Measurements from ENCODE around the gene KRTAP2-2.
A peak's percentile ranks its signal among the peaks of the same experiment; 100 is the strongest.
"Not testable (repeated sequence)": the region's sequence is repeated elsewhere in the genome, so short reads cannot be mapped to it uniquely, and the experiment has no call there.

The KRTAP2-2 gene, protein sequence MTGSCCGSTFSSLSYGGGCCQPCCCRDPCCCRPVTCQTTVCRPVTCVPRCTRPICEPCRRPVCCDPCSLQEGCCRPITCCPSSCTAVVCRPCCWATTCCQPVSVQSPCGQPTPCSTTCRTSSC

DNA sequence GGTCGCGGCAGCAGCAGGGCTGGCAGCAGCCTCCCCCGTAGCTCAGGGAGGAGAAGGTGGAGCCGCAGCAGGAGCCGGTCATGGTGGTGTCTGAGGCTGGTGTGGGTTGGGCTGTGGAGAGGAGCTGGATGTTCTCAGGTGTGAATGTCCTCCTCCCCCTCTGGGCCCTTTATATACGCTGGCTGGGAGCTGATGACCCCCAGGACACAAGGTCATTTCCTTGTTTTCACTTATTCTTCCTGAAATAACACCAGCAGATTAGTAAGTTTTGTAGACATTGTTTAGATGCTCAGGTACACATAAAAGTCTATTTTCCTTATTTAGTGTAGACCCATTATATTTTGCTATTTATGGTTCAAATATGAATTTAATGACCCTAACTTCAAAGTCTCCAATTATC, at the start of gene KRTAP2-2:
Gene KRTAP2-2 (minus strand): TSS at position 101 of the 400 bp plus-strand sequence. CDS start 19 bp downstream, at position 82.
- in situ Hi-C loops (cut with HindIII; ENCODE audit: low pct_unique_long_range_greater_than_20kb, low sequenced_read_pairs); DNase-seq (ENCODE audit: low read depth in 1 of 2, low spot score in 1 of 2): not testable (repeated sequence)

DNA sequence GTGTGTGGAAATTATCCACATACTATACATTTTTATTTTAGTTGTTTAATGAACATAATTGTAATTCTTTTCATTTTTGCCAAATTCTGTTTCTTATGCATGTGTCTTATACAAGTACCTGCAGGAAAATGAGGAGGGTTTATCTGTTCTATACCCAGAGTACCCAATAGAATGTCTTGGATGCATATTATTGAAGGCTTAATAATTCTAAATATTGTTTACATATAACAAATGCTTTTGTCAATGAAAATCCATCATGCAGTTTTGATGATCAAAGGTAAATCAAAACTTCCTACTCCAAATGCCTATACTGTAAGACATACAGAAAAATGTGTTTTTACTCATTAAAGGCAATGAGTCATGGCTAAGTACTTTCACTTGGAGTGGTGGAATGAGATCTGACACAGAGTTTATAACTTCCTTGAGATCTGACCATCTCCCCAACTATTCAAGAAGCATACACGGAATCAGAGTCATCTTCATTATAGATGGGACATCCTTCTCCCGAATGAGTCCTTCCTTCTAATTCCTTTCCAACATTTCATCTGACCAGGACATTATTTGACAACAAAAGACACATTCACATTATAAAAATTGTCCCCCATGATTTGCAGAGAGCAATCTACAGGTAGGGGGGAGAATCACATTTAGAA, 49.5 kb upstream of the KRTAP2-2 start:
- DNase-seq (ENCODE audit: low read depth in 1 of 2, low spot score in 1 of 2); in situ Hi-C loops (cut with HindIII; ENCODE audit: low pct_unique_long_range_greater_than_20kb, low sequenced_read_pairs): not testable (repeated sequence)

DNA sequence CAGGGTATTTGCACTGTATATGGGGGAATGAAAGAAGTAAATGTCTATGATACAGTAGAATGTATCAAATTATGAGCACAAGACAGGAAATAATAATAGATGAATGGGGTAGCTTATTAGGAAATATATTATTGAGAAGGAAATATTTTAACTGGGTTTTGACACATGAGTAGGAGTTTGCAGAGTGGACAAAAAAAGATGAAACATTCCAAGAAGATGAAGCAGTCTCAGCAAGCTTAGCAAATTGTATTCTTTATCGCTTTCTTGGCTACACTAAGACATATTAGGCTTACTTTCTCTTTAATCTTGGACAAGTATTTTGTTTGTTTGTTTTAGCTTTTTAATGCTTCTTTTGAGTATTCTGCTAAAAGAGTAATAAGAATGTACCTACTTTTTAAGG, 48.9 kb upstream of the KRTAP2-2 start:
- in situ Hi-C loops (cut with HindIII; ENCODE audit: low pct_unique_long_range_greater_than_20kb, low sequenced_read_pairs) = no loop called here
- no peak for DNase-seq (ENCODE audit: low read depth in 1 of 2, low spot score in 1 of 2)
- no peak for TF ChIP-seq JUND (IDR thresholded peaks at IDR 0.05; ENCODE audit: low read depth)

DNA sequence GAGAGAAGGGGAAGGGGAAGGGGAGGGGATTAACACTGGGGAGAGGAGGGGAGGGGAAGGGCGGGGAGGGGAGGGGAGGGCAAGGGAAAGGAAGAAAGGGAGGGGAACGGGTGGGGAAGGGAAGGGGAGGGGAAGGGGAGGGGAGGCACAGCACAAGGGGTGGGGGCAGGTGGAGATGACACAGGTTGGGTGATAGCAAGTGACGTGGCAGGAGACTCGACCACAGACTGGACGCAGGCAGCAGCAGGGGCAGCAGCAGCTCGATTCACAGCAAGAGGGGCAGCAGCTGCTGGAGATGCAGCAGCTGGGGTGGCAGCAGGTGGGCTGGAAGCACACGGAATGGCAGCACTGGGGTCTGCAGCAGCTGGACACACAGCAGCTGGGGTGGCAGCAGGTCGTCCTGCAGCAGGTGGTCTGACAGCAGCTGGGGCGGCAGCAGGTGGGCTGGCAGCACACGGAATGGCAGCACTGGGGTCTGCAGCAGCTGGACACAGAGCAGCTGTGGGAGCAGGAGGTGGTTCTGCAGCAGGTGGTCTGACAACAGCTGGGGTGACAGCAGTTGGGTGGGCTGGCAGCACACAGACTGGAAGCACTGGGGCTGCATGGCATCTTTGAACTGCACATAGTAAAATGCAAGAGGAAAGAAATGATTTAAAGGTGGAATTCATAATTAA, 46.7 kb upstream of the KRTAP2-2 start, which contains the start of gene KRTAP4-16:
Gene KRTAP4-16 (minus strand): TSS at position 624 of the 674 bp plus-strand sequence. CDS start 0 bp downstream, at position 624.
- no peak for TF ChIP-seq JUND (IDR thresholded peaks at IDR 0.05; ENCODE audit: low read depth)
- DNase-seq (ENCODE audit: low read depth in 1 of 2, low spot score in 1 of 2) = no peak
- in situ Hi-C loops (cut with HindIII; ENCODE audit: low pct_unique_long_range_greater_than_20kb, low sequenced_read_pairs) = no loop called here

DNA sequence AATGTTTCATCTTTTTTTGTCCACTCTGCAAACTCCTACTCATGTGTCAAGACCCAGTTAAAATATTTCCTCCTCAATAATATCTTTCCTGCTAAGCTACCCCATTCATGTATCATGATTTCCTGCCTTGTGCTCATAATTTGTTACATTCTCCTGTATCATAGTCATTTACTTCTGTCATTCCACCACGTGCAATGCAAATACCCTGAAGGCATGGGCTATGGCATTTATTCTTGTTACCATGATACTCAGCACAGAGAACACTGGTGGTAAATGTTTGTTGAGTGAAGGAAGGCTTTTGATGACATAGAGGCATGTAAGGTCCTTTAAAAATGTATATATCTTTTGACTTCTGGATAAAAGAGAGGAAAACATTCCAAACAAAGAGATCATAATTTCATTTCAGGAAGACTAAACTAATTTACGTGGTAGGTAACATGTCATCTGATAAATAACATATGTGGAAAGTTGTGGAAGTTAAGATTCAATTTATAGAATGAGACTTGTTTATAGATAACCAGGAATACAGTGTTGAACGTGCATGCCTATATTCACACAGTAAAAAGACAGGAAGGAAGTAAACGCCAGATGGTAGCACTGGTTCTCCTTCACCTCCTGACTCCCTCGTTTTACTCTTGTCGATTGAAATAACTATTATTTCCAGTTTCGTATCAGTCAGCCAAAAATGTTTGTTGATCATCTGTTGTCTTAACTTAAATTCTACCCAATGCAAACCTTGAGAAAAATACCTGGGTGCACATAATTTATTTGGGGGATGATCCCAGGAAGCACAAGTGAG, 44.9 kb upstream of the KRTAP2-2 start:
- TF ChIP-seq JUND (IDR thresholded peaks at IDR 0.05; ENCODE audit: low read depth) = peak; percentile 43; the same call in 1 of the 2 replicates
- peak in 1 of 2 experiments; percentile 92 for DNase-seq (ENCODE audit: low read depth in 1 of 2, low spot score in 1 of 2)

DNA sequence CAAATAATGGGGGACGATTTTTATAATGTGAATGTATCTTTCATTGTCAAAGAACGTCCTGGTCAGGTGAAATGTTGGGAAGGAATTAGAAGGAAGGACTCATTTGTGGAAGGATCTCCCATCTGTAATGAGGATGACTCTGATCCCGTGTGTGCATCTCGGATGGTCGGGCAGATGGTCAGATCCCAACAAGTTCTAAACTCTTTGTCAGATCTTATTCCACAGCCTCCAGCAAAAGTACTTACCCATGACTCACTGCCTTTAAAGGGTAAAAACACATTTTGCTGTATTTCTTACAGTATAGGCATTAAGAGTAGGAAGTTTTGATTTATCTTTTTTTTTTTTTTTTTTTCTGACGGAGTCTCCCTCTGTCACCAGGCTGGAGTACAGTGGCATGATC, 43.5 kb upstream of the KRTAP2-2 start:
- in situ Hi-C loops (cut with HindIII; ENCODE audit: low pct_unique_long_range_greater_than_20kb, low sequenced_read_pairs) = no loop called here
- TF ChIP-seq JUND (IDR thresholded peaks at IDR 0.05; ENCODE audit: low read depth) = no peak
- no peak for DNase-seq (ENCODE audit: low read depth in 1 of 2, low spot score in 1 of 2)

More for the DNA sequence above, 44.9 kb upstream of the KRTAP2-2 start:
- in situ Hi-C loops (cut with HindIII; ENCODE audit: low pct_unique_long_range_greater_than_20kb, low sequenced_read_pairs) = not testable (repeated sequence)

DNA sequence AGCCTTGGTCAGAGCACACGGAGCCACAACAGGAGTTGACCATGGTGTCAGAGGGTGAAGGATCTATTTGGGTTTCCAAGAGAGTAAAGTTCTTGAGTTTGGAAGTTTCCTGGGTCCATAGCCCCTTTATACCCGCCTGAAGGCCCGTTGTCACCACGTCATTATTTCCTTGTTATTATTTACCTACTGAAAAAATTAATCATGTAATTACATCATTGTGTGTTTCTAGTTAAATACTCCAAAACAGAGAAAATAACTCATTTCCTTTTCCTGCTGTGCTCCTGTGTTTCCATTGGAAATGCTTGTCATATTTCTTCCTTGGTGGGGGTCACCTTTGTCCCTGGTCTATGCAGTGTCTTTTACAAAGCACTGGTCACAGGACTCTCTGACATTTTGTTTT, 43.0 kb upstream of the KRTAP2-2 start, which contains the start of gene KRTAP4-8:
Gene KRTAP4-8 (minus strand): TSS at position 101 of the 400 bp plus-strand sequence. CDS start 58 bp downstream, at position 43.
- in situ Hi-C loops (cut with HindIII; ENCODE audit: low pct_unique_long_range_greater_than_20kb, low sequenced_read_pairs) = no loop called here
- TF ChIP-seq JUND (IDR thresholded peaks at IDR 0.05; ENCODE audit: low read depth) = no peak
- no peak for DNase-seq (ENCODE audit: low read depth in 1 of 2, low spot score in 1 of 2)

DNA sequence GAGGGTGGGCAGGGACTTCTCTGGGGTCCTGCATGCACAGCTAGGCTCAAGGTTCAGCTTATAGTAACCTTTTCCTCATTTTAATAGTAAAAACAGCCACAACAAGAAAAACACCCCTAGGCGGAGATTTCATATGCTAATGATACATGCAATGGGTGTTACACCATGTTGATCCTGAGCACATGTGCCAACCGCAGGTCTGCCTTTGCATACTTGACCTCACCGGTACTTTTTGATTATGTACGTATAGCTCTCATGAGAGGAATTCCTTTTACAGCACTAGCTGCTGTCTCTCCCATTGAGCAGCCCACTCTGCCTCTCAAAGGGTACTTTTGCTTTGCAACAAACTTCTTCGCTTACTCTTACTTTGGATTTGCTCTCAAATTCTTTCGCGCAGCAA, 41.0 kb upstream of the KRTAP2-2 start:
- TF ChIP-seq JUND (IDR thresholded peaks at IDR 0.05; ENCODE audit: low read depth) = no peak
- in situ Hi-C loops (cut with HindIII; ENCODE audit: low pct_unique_long_range_greater_than_20kb, low sequenced_read_pairs) = no loop called here
- DNase-seq (ENCODE audit: low read depth in 1 of 2, low spot score in 1 of 2) = no peak

DNA sequence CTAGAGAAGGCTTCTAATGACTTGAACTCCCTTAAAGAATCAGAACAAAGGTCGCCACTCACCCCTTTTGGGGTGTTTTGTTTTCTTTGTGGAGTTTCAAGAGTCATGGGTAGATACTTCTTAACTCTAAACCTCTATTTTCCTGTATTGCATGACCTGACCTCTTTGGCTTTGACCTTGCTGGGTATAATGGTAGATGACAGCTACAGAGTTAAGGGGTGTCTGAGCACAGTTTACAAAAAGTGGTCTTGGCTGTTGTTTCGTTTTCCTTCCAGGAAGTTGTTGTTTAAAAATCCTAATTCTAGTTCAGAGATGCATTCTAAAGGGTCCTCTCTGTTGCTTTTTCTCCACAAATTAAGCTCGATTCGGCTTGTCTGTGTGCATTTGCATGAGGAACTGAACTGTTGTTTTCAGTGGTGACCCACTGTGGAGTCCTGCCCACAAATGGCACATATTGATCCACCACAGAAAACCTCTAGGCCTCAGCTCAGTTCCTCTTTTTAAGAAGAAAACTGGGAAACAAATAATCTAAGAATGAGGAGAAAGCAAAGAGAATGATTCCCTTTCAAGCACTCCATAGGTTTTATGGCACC, 33.8 kb upstream of the KRTAP2-2 start:
- DNase-seq (ENCODE audit: low read depth in 1 of 2, low spot score in 1 of 2); in situ Hi-C loops (cut with HindIII; ENCODE audit: low pct_unique_long_range_greater_than_20kb, low sequenced_read_pairs): not testable (repeated sequence)

DNA sequence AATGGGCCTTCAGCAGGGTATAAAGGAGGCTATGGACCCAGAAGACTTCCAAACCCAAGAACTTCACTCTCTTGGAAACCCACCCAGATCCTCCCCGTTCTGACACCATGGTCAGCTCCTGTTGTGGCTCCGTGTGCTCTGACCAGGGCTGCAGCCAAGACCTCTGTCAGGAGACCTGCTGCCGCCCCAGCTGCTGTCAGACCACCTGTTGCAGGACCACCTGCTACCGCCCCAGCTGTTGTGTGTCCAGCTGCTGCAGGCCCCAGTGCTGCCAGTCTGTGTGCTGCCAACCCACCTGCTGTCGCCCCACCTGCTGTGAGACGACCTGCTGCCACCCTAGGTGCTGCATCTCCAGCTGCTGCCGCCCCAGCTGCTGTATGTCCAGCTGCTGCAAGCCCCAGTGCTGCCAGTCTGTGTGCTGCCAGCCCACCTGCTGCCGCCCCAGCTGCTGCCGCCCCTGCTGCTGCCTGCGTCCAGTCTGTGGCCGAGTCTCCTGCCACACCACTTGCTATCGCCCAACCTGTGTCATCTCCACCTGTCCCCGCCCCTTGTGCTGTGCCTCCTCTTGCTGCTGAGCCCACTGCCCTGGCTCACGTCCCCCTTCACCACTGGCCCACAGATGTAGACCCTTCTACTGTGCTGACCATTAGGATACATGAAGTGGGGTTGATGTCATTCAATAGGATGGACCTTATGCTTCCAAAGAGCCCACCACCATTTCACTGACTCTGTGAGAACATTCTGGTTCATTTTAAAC, 29.2 kb upstream of the KRTAP2-2 start, which contains the start of gene KRTAP4-7:
Gene KRTAP4-7 (plus strand): TSS at position 51 of the 757 bp plus-strand sequence. CDS start 57 bp downstream, at position 108.
- in situ Hi-C loops (cut with HindIII; ENCODE audit: low pct_unique_long_range_greater_than_20kb, low sequenced_read_pairs); DNase-seq (ENCODE audit: low read depth in 1 of 2, low spot score in 1 of 2): not testable (repeated sequence)

DNA sequence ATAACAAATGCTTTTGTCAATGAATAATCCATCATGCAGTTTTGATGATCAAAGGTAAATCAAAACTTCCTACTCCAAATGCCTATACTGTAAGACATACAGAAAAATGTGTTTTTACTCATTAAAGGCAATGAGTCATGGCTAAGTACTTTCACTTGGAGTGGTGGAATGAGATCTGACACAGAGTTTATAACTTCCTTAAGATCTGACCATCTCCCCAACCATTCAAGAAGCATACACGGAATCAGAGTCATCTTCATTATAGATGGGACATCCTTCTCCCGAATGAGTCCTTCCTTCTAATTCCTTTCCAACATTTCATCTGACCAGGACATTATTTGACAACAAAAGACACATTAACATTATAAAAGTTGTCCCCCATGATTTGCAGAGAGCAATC, 28.4 kb upstream of the KRTAP2-2 start:
- DNase-seq (ENCODE audit: low read depth in 1 of 2, low spot score in 1 of 2); in situ Hi-C loops (cut with HindIII; ENCODE audit: low pct_unique_long_range_greater_than_20kb, low sequenced_read_pairs): not testable (repeated sequence)

Data from T47D (cell line).